ENCODE results near the gene PPM1D. TPM values are rescaled to one million over a fixed set of nuclear protein-coding genes. Genes with fewer than 3 reads are reported as not detected.

Gene PPM1D
- total and polyA plus RNA-seq, 2 donors (not counting 1 experiment from before 2014, with no cell fraction given): 6.5 to 27.2 TPM

DNA sequence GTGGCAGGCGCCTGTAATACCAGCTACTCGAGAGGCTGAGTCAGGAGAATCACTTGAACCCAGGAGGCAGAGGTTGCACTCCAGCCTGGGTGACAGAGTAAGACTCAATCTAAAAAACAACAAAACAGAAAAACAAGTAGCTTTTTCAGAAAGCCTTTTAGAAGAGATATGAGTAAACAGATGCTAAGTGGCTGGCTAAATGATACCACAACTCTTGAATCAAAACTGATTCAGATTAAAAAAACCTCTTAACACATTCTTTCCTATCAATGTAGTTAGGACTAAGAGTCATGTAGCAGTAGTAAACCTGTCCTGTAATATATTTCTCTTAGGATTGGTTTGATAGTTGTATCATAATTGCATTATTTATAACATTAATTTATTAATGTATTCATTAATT lies 23.0 kb downstream of the PPM1D start:
- no peaks in the 10 kb centered on the region for H3K27me3 Mint-ChIP-seq
- intact Hi-C loops (cut with micrococcal nuclease): no loop called here

GRCh38 chr17:60623415-60623814 lies 23.4 kb downstream of the PPM1D start:
- POLR2A ChIA-PET: no interaction called here
- Histone ChIP-seq H3K4me2 (replicated peaks; ENCODE audit: low read depth, low read length, poor library complexity, severe bottlenecking) (no peak overlapping the region), H3K27ac (ENCODE audit: low read length in 2 of 2) (no peak overlapping the region), H3K4me3 (ENCODE audit: control extremely low read depth in 1 of 5, extremely low read depth in 1 of 5, insufficient read depth in 1 of 5, low read depth in 2 of 5, low read length in 4 of 5) (no peak overlapping the region), H2AFZ (ENCODE audit: insufficient read depth, low read depth, low read length, poor library complexity, severe bottlenecking) (no peak overlapping the region), H4K20me1 (ENCODE audit: control insufficient read depth, insufficient read depth, low read length, poor library complexity, severe bottlenecking) (peaks cover 34% of the 10 kb centered on the region), H3K79me2 (ENCODE audit: control insufficient read depth, insufficient read depth, low read length) (peaks cover 56% of the 10 kb centered on the region), H3K4me1 (ENCODE audit: control insufficient read depth in 2 of 2, insufficient read depth in 2 of 2, low read length in 2 of 2) (no peaks in the 10 kb centered on the region), H3K36me3 (replicated peaks in 1 of 2; ENCODE audit: control extremely low read depth in 1 of 2, control insufficient read depth in 1 of 2, extremely low read depth in 1 of 2, insufficient read depth in 2 of 2, low read length in 1 of 2) (peaks cover 3 to 7% of the 10 kb centered on the region in 2 experiments), H3K9ac (ENCODE audit: low read length) (no peak overlapping the region), H3K27me3 (replicated peaks in 1 of 4; ENCODE audit: control extremely low read depth in 1 of 4, control insufficient read depth in 3 of 4, insufficient read depth in 4 of 4, low read length in 3 of 4) (no peaks in the 10 kb centered on the region), H3K9me3 (ENCODE audit: control extremely low read depth in 1 of 3, control insufficient read depth in 2 of 3, insufficient read depth in 1 of 3, low read length in 2 of 3) (no peaks in the 10 kb centered on the region)
- DNase-seq: no peak
- H3K27me3 Mint-ChIP-seq: no peaks in the 10 kb centered on the region
- intact Hi-C loops (cut with micrococcal nuclease): no loop called here
- 93% methylated on average over 5 of the region's 9 CpGs for WGBS (ENCODE audit: insufficient coverage)
- no peak overlapping the region for H3K27ac Mint-ChIP-seq
- peaks cover 12% of the 10 kb centered on the region for H3K4me1 Mint-ChIP-seq
- TF ChIP-seq EZH2 (IDR thresholded peaks at IDR 0.05; ENCODE audit: borderline replicate concordance, insufficient read depth, low read depth, low read length, poor library complexity, severe bottlenecking): no peak
- TF ChIP-seq, protein P1, sequence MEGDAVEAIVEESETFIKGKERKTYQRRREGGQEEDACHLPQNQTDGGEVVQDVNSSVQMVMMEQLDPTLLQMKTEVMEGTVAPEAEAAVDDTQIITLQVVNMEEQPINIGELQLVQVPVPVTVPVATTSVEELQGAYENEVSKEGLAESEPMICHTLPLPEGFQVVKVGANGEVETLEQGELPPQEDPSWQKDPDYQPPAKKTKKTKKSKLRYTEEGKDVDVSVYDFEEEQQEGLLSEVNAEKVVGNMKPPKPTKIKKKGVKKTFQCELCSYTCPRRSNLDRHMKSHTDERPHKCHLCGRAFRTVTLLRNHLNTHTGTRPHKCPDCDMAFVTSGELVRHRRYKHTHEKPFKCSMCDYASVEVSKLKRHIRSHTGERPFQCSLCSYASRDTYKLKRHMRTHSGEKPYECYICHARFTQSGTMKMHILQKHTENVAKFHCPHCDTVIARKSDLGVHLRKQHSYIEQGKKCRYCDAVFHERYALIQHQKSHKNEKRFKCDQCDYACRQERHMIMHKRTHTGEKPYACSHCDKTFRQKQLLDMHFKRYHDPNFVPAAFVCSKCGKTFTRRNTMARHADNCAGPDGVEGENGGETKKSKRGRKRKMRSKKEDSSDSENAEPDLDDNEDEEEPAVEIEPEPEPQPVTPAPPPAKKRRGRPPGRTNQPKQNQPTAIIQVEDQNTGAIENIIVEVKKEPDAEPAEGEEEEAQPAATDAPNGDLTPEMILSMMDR (IDR thresholded peaks at IDR 0.05): no peak
- H3K4me3 Mint-ChIP-seq: no peak overlapping the region
- ATAC-seq (ENCODE audit: low read depth): no peak
- CTCF ChIA-PET: interaction anchor here (1.4 to 3.9 kb wide), 2 partner anchors 15 to 20 kb away, joined by 3 to 15 read pairs; no protein-coding TSS in a partner anchor
- no peaks in the 10 kb centered on the region for H3K9me3 Mint-ChIP-seq (ENCODE audit: insufficient read depth)

More for the DNA sequence above, 23.0 kb downstream of the PPM1D start:
- H3K27me3 ChIP-seq (replicated peaks in 1 of 4; ENCODE audit: control extremely low read depth in 1 of 4, control insufficient read depth in 3 of 4, insufficient read depth in 4 of 4, low read length in 3 of 4): no peaks in the 10 kb centered on the region
- H3K4me2 ChIP-seq (replicated peaks; ENCODE audit: low read depth, low read length, poor library complexity, severe bottlenecking): no peak overlapping the region
- H3K4me1 ChIP-seq (ENCODE audit: control insufficient read depth in 2 of 2, insufficient read depth in 2 of 2, low read length in 2 of 2): no peaks in the 10 kb centered on the region
- peaks cover 31% of the 10 kb centered on the region for H4K20me1 ChIP-seq (ENCODE audit: control insufficient read depth, insufficient read depth, low read length, poor library complexity, severe bottlenecking)
- ATAC-seq (ENCODE audit: low read depth) (no peak), DNase-seq (no peak)
- H3K27ac ChIP-seq (ENCODE audit: low read length in 2 of 2): no peak overlapping the region
- 100% methylated on average over 1 of the region's 2 CpGs for WGBS (ENCODE audit: insufficient coverage)
- Mint-ChIP-seq H3K4me3 (no peak overlapping the region), H3K27ac (no peak overlapping the region), H3K9me3 (ENCODE audit: insufficient read depth) (no peaks in the 10 kb centered on the region), H3K4me1 (peaks cover 16% of the 10 kb centered on the region)
- POLR2A ChIA-PET: no interaction called here
- H2AFZ ChIP-seq (ENCODE audit: insufficient read depth, low read depth, low read length, poor library complexity, severe bottlenecking): no peak overlapping the region
- H3K79me2 ChIP-seq (ENCODE audit: control insufficient read depth, insufficient read depth, low read length): peaks cover 58% of the 10 kb centered on the region
- TF ChIP-seq, protein P1 (IDR thresholded peaks at IDR 0.05): no peak
- no peak for TF ChIP-seq EZH2 (IDR thresholded peaks at IDR 0.05; ENCODE audit: borderline replicate concordance, insufficient read depth, low read depth, low read length, poor library complexity, severe bottlenecking)
- H3K9me3 ChIP-seq (ENCODE audit: control extremely low read depth in 1 of 3, control insufficient read depth in 2 of 3, insufficient read depth in 1 of 3, low read length in 2 of 3): no peaks in the 10 kb centered on the region
- CTCF ChIA-PET: interaction anchor here (1.4 to 3.9 kb wide), 2 partner anchors 15 to 19 kb away, joined by 3 to 15 read pairs; no protein-coding TSS in a partner anchor
- H3K9ac ChIP-seq (ENCODE audit: low read length): no peak overlapping the region
- H3K4me3 ChIP-seq (ENCODE audit: control extremely low read depth in 1 of 5, extremely low read depth in 1 of 5, insufficient read depth in 1 of 5, low read depth in 2 of 5, low read length in 4 of 5): no peak overlapping the region
- peaks cover 0 to 3% of the 10 kb centered on the region in 2 experiments for H3K36me3 ChIP-seq (replicated peaks in 1 of 2; ENCODE audit: control extremely low read depth in 1 of 2, control insufficient read depth in 1 of 2, extremely low read depth in 1 of 2, insufficient read depth in 2 of 2, low read length in 1 of 2)
